Trophoblast cell (in vitro differentiated cells and primary cell): ENCODE data around the gene RMP24.

Experiments
- DNase-seq, 2 donors: peaks; one replicate each; pipeline ENCODE4 v3.0.0-alpha.2; 2016
- H2AFZ ChIP-seq: 2 replicates; pipeline ENCODE4 v1.6.1; 2013; ENCODE audit warnings: low read length, moderate library complexity, mild to moderate bottlenecking; ENCODE audit not compliant: insufficient read depth, poor library complexity
- H2AK5ac ChIP-seq: 2 replicates; pipeline ENCODE4 v1.6.1; 2013; ENCODE audit warnings: mild to moderate bottlenecking, low read length
- H2BK120ac ChIP-seq: 2 replicates; pipeline ENCODE4 v1.6.1; 2013; ENCODE audit warnings: low read length, mild to moderate bottlenecking, moderate library complexity; ENCODE audit not compliant: insufficient read depth, poor library complexity
- H2BK12ac ChIP-seq: 2 replicates; pipeline ENCODE4 v1.6.1; 2013; ENCODE audit warnings: mild to moderate bottlenecking, low read length, moderate library complexity
- H2BK5ac ChIP-seq: 2 replicates; pipeline ENCODE4 v1.6.1; 2013; ENCODE audit warnings: low read length, low read depth, moderate library complexity, mild to moderate bottlenecking; ENCODE audit not compliant: poor library complexity
- H3K14ac ChIP-seq: 2 replicates; pipeline ENCODE4 v1.6.1; 2013; ENCODE audit warnings: mild to moderate bottlenecking, low read length
- H3K18ac ChIP-seq: 2 replicates; pipeline ENCODE4 v1.6.1; 2013; ENCODE audit warnings: mild to moderate bottlenecking, low read length
- H3K23ac ChIP-seq: 2 replicates; pipeline ENCODE4 v1.6.1; 2013; ENCODE audit warnings: low read length
- H3K27ac ChIP-seq: 2 replicates; pipeline ENCODE4 v1.5.1; 2013; ENCODE audit warnings: low read depth, mild to moderate bottlenecking, inconsistent platforms, low read length, moderate library complexity
- H3K27me3 ChIP-seq: 2 replicates; pipeline ENCODE4 v1.6.1; 2013; ENCODE audit warnings: inconsistent platforms, mild to moderate bottlenecking, low read length, moderate library complexity; ENCODE audit not compliant: insufficient read depth
- H3K36me3 ChIP-seq, 2 experiments: 1 replicate in 1 of 2; 2 replicates in 1 of 2; pipeline ENCODE4 v1.6.1; 2013; ENCODE audit warnings: low read length in 2 of 2, mild to moderate bottlenecking in 2 of 2, moderate library complexity in 1 of 2; ENCODE audit not compliant: insufficient read depth in 2 of 2, control insufficient read depth in 1 of 2
- H3K4ac ChIP-seq: 2 replicates; pipeline ENCODE4 v1.6.1; 2013; ENCODE audit warnings: low read depth, mild to moderate bottlenecking, low read length, moderate library complexity
- H3K4me1 ChIP-seq, 2 experiments: 1 replicate in 1 of 2; 2 replicates in 1 of 2; pipeline ENCODE4 v1.6.1; 2013; ENCODE audit warnings: low read length in 2 of 2, mild to moderate bottlenecking in 2 of 2, moderate library complexity in 1 of 2; ENCODE audit not compliant: insufficient read depth in 2 of 2, control insufficient read depth in 1 of 2
- H3K4me2 ChIP-seq: 2 replicates; pipeline ENCODE4 v1.6.1; 2013; ENCODE audit warnings: inconsistent platforms, mild to moderate bottlenecking, low read length, moderate library complexity
- H3K4me3 ChIP-seq: 2 replicates; pipeline ENCODE4 v1.5.1; 2013; ENCODE audit warnings: mild to moderate bottlenecking, low read depth, low read length, inconsistent platforms
- H3K79me1 ChIP-seq: one replicate; pipeline ENCODE4 v1.6.1; 2013; ENCODE audit warnings: low read length
- H3K79me2 ChIP-seq: 2 replicates; pipeline ENCODE4 v1.6.1; 2013; ENCODE audit warnings: low read length, mild to moderate bottlenecking; ENCODE audit not compliant: control insufficient read depth, insufficient read depth, poor library complexity
- H3K9ac ChIP-seq: 2 replicates; pipeline ENCODE4 v1.6.1; 2013; ENCODE audit warnings: mild to moderate bottlenecking, low read length
- H3K9me3 ChIP-seq: 2 replicates; pipeline ENCODE4 v1.6.1; 2013; ENCODE audit warnings: low read depth, mild to moderate bottlenecking, control low read depth, inconsistent platforms, low read length; ENCODE audit not compliant: insufficient read depth
- H4K12ac ChIP-seq: 2 replicates; pipeline ENCODE4 v1.6.1; 2013; ENCODE audit warnings: low read depth, mild to moderate bottlenecking, low read length, moderate library complexity
- H4K8ac ChIP-seq: 2 replicates; pipeline ENCODE4 v1.6.1; 2013; ENCODE audit warnings: low read depth, mild to moderate bottlenecking, low read length, moderate library complexity
- H4K91ac ChIP-seq: one replicate; pipeline ENCODE4 v1.6.1; 2013; ENCODE audit warnings: low read depth, mild to moderate bottlenecking, low read length, moderate library complexity
- WGBS: extraction: QIAGEN DNeasy Blood & Tissue Kit; methylation state at CpG from one replicate; pipeline ENCODE4 v1.1.7; 2013; ENCODE audit warnings: missing lambda C conversion rate; ENCODE audit not compliant: insufficient read length, insufficient coverage; ENCODE audit errors: extremely low coverage; 5-methylcytosine and 5-hydroxymethylcytosine counted together

RMP24 gene

GRCh38 chr18:35942133-35942532 lies 30.3 kb upstream of the RMP24 start:
- H2AFZ ChIP-seq, result no peak overlapping the region

GRCh38 chr18:35942661-35943060 lies 29.8 kb upstream of the RMP24 start:
- H3K79me1 ChIP-seq, result no peaks in the 10 kb centered on the region
- no peak overlapping the region for H4K12ac ChIP-seq
- no peak overlapping the region for H3K14ac ChIP-seq
- H2BK12ac ChIP-seq, result no peak overlapping the region
- no peak overlapping the region for H3K4me3 ChIP-seq
- H3K4ac ChIP-seq, result no peak overlapping the region
- H3K9me3 ChIP-seq, result peaks cover 3% of the 10 kb centered on the region
- no peak overlapping the region for H4K8ac ChIP-seq
- no peak overlapping the region for H2BK5ac ChIP-seq
- H3K23ac ChIP-seq, result no peak overlapping the region
- H3K18ac ChIP-seq, result no peak overlapping the region
- no peak overlapping the region for H2AFZ ChIP-seq
- H4K91ac ChIP-seq, result no peak overlapping the region
- H3K79me2 ChIP-seq, result no peaks in the 10 kb centered on the region
- H3K27me3 ChIP-seq, result no peaks in the 10 kb centered on the region
- H3K9ac ChIP-seq, result no peak overlapping the region
- WGBS, result no CpG with 5 or more reads among the region's 6 CpGs
- H2AK5ac ChIP-seq, result no peak overlapping the region
- no peak for DNase-seq
- peaks cover 0 to 4% of the 10 kb centered on the region in 2 experiments for H3K4me1 ChIP-seq
- H3K4me2 ChIP-seq, result no peak overlapping the region
- H3K27ac ChIP-seq, result no peak overlapping the region
- no peak overlapping the region for H2BK120ac ChIP-seq
- no peaks in the 10 kb centered on the region for H3K36me3 ChIP-seq

More at GRCh38 chr18:35942133-35942532, 30.3 kb upstream of the RMP24 start:
- H3K14ac ChIP-seq, result no peak overlapping the region
- H3K18ac ChIP-seq, result no peak overlapping the region
- H2BK5ac ChIP-seq, result no peak overlapping the region
- no peak overlapping the region for H3K4ac ChIP-seq
- no peak overlapping the region for H3K4me3 ChIP-seq
- no peak overlapping the region for H2AK5ac ChIP-seq
- H4K91ac ChIP-seq, result no peak overlapping the region
- H3K27ac ChIP-seq, result no peak overlapping the region
- no peak overlapping the region for H3K4me2 ChIP-seq
- peak overlapping the region; percentile 60 for H3K9ac ChIP-seq
- no peak overlapping the region for H4K12ac ChIP-seq
- H3K23ac ChIP-seq, result peak overlapping the region; percentile 43
- H3K27me3 ChIP-seq, result no peaks in the 10 kb centered on the region
- no peak for DNase-seq
- H4K8ac ChIP-seq, result no peak overlapping the region
- H3K79me2 ChIP-seq, result no peaks in the 10 kb centered on the region
- no peaks in the 10 kb centered on the region for H3K36me3 ChIP-seq
- peaks cover 0 to 4% of the 10 kb centered on the region in 2 experiments for H3K4me1 ChIP-seq
- H2BK12ac ChIP-seq, result no peak overlapping the region
- H3K79me1 ChIP-seq, result peaks cover under 1% of the 10 kb centered on the region
- peaks cover 3% of the 10 kb centered on the region for H3K9me3 ChIP-seq
- H2BK120ac ChIP-seq, result no peak overlapping the region

- Histone ChIP-seq H3K79me1 (no peaks in the 10 kb centered on the region), H4K12ac (no peak overlapping the region), H3K14ac (no peak overlapping the region), H4K8ac (no peak overlapping the region), H3K79me2 (peaks cover 3% of the 10 kb centered on the region), H3K18ac (no peak overlapping the region), H3K27ac (no peak overlapping the region), H2BK12ac (no peak overlapping the region), H2BK120ac (no peak overlapping the region), H2AFZ (no peak overlapping the region), H3K4me1 (no peaks in the 10 kb centered on the region), H3K27me3 (no peaks in the 10 kb centered on the region), H3K4me3 (no peak overlapping the region), H2BK5ac (no peak overlapping the region), H3K4me2 (no peak overlapping the region), H3K9ac (no peak overlapping the region), H3K36me3 (no peaks in the 10 kb centered on the region), H3K4ac (no peak overlapping the region), H3K23ac (no peak overlapping the region), H2AK5ac (no peak overlapping the region), H3K9me3 (peaks cover 2% of the 10 kb centered on the region), H4K91ac (no peak overlapping the region)
- WGBS, result no CpG with 5 or more reads among the region's 3 CpGs
- DNase-seq, result no peak
These were observed 24.4 kb upstream of the RMP24 start for GRCh38 chr18:35948080-35948479.

DNA sequence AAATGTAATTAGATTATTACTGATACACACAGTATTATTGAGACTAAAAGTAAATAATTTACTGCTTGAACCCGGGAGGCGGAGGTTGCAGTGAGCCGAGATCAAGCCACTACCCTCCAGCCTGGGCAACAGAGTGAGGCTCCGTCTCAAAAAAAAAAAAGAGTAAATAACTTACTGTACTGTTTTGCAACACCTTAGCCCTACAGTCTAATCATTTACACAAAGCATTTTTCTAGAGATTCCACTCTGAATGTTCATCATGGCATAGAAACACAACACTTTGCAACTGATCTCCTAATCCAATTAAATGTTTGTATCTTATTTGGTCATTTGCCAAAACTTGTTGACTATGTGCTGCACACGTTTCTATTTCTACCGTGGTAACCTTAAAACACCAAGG lies 23.4 kb upstream of the RMP24 start:
- H2AFZ ChIP-seq, result no peak overlapping the region
- H4K91ac ChIP-seq, result no peak overlapping the region
- H3K79me2 ChIP-seq, result peaks cover 3% of the 10 kb centered on the region
- H3K36me3 ChIP-seq, result no peaks in the 10 kb centered on the region
- no peak overlapping the region for H2BK5ac ChIP-seq
- no peak overlapping the region for H3K9ac ChIP-seq
- H3K9me3 ChIP-seq, result peaks cover 2% of the 10 kb centered on the region
- no peak overlapping the region for H4K12ac ChIP-seq
- no CpG with 5 or more reads among the region's 6 CpGs for WGBS
- no peaks in the 10 kb centered on the region for H3K79me1 ChIP-seq
- H3K27ac ChIP-seq, result no peak overlapping the region
- no peaks in the 10 kb centered on the region for H3K27me3 ChIP-seq
- H3K23ac ChIP-seq, result no peak overlapping the region
- H4K8ac ChIP-seq, result no peak overlapping the region
- H3K4me1 ChIP-seq, result no peaks in the 10 kb centered on the region
- peak overlapping the region; percentile 97 for H3K4me2 ChIP-seq
- H2BK12ac ChIP-seq, result no peak overlapping the region
- no peak overlapping the region for H3K4ac ChIP-seq
- H3K14ac ChIP-seq, result no peak overlapping the region
- H2AK5ac ChIP-seq, result no peak overlapping the region
- H3K4me3 ChIP-seq, result no peak overlapping the region
- H3K18ac ChIP-seq, result no peak overlapping the region
- peak; percentile 5 to 70 for DNase-seq
- no peak overlapping the region for H2BK120ac ChIP-seq
